ENCODE data around the gene OPCML. TPM values are rescaled to one million over a fixed set of nuclear protein-coding genes. Genes with fewer than 3 reads are reported as not detected.

OPCML gene
- total and polyA plus RNA-seq, 4 donors, result under 0.01 to 0.01 TPM; not detected in 2

DNA sequence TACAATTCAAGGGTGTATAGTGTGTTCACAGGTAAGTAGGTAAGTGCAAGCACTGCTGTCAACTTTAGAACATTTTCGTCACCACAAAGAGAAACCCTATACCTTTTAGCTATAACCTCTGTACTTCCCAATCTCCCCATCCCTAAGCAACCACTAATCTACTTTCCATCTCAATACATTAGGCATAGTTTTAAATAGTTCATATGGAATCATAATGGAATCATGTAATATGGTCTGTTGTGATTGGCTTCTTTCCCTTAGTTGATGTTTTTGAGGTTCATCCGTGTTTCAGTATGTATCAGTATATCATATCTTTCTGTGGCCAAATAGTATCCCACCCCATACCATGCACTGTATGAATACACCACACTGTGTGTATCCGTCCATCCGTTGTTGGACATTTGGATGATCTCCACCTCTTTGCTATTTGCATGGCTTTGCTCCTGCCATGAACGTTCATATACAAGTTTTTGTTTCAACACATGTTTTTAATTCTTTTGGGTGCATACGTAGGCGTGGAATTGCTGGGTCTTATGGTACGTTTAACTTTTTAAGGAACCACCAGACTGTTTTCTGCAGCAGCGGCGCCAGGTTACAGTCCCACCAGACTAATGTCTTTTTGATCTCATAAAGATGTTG lies 27.7 kb upstream of the OPCML start:
- Histone ChIP-seq H3K4me1 (ENCODE audit: control insufficient read depth in 4 of 4, insufficient read depth in 4 of 4, low read length in 3 of 4) (no peaks in the 10 kb centered on the region), H3K9me3 (ENCODE audit: control insufficient read depth in 4 of 4, low read length in 3 of 4) (no peaks in the 10 kb centered on the region), H3K36me3 (ENCODE audit: control insufficient read depth in 4 of 4, insufficient read depth in 3 of 4, low read depth in 1 of 4, low read length in 3 of 4) (no peaks in the 10 kb centered on the region), H3K4me3 (ENCODE audit: low read depth in 1 of 3, low read length in 3 of 3) (no peak overlapping the region), H3K27me3 (ENCODE audit: control insufficient read depth in 4 of 4, insufficient read depth in 4 of 4, low read length in 3 of 4) (no peaks in the 10 kb centered on the region), H3K9ac (ENCODE audit: low read depth in 1 of 2, low read length in 2 of 2) (no peak overlapping the region), H3K27ac (ENCODE audit: low read depth in 1 of 2, low read length in 2 of 2) (no peak overlapping the region)
- WGBS, result 87% methylated on average over 10 of the region's 10 CpGs
- TF ChIP-seq, protein P1, sequence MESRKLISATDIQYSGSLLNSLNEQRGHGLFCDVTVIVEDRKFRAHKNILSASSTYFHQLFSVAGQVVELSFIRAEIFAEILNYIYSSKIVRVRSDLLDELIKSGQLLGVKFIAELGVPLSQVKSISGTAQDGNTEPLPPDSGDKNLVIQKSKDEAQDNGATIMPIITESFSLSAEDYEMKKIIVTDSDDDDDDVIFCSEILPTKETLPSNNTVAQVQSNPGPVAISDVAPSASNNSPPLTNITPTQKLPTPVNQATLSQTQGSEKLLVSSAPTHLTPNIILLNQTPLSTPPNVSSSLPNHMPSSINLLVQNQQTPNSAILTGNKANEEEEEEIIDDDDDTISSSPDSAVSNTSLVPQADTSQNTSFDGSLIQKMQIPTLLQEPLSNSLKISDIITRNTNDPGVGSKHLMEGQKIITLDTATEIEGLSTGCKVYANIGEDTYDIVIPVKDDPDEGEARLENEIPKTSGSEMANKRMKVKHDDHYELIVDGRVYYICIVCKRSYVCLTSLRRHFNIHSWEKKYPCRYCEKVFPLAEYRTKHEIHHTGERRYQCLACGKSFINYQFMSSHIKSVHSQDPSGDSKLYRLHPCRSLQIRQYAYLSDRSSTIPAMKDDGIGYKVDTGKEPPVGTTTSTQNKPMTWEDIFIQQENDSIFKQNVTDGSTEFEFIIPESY (IDR thresholded peaks at IDR 0.05), result no peak
- TF ChIP-seq EGR1 (IDR thresholded peaks at IDR 0.05; ENCODE audit: low read depth in 2 of 2) (no peak), GABPA (IDR thresholded peaks at IDR 0.05 in 1 of 2, conservative IDR thresholded peaks at IDR 0.05 in 1 of 2) (no peak), HNF4G (IDR thresholded peaks at IDR 0.05) (no peak), HNF4A (conservative IDR thresholded peaks at IDR 0.05) (no peak), SP1 (IDR thresholded peaks at IDR 0.05) (no peak)
- TF ChIP-seq, protein P2, sequence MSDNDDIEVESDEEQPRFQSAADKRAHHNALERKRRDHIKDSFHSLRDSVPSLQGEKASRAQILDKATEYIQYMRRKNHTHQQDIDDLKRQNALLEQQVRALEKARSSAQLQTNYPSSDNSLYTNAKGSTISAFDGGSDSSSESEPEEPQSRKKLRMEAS (IDR thresholded peaks at IDR 0.05), result no peak
- TF ChIP-seq, protein P3, sequence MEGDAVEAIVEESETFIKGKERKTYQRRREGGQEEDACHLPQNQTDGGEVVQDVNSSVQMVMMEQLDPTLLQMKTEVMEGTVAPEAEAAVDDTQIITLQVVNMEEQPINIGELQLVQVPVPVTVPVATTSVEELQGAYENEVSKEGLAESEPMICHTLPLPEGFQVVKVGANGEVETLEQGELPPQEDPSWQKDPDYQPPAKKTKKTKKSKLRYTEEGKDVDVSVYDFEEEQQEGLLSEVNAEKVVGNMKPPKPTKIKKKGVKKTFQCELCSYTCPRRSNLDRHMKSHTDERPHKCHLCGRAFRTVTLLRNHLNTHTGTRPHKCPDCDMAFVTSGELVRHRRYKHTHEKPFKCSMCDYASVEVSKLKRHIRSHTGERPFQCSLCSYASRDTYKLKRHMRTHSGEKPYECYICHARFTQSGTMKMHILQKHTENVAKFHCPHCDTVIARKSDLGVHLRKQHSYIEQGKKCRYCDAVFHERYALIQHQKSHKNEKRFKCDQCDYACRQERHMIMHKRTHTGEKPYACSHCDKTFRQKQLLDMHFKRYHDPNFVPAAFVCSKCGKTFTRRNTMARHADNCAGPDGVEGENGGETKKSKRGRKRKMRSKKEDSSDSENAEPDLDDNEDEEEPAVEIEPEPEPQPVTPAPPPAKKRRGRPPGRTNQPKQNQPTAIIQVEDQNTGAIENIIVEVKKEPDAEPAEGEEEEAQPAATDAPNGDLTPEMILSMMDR (IDR thresholded peaks at IDR 0.05; ENCODE audit: low read depth, low read length, missing input control), result no peak
- TF ChIP-seq, protein P4, sequence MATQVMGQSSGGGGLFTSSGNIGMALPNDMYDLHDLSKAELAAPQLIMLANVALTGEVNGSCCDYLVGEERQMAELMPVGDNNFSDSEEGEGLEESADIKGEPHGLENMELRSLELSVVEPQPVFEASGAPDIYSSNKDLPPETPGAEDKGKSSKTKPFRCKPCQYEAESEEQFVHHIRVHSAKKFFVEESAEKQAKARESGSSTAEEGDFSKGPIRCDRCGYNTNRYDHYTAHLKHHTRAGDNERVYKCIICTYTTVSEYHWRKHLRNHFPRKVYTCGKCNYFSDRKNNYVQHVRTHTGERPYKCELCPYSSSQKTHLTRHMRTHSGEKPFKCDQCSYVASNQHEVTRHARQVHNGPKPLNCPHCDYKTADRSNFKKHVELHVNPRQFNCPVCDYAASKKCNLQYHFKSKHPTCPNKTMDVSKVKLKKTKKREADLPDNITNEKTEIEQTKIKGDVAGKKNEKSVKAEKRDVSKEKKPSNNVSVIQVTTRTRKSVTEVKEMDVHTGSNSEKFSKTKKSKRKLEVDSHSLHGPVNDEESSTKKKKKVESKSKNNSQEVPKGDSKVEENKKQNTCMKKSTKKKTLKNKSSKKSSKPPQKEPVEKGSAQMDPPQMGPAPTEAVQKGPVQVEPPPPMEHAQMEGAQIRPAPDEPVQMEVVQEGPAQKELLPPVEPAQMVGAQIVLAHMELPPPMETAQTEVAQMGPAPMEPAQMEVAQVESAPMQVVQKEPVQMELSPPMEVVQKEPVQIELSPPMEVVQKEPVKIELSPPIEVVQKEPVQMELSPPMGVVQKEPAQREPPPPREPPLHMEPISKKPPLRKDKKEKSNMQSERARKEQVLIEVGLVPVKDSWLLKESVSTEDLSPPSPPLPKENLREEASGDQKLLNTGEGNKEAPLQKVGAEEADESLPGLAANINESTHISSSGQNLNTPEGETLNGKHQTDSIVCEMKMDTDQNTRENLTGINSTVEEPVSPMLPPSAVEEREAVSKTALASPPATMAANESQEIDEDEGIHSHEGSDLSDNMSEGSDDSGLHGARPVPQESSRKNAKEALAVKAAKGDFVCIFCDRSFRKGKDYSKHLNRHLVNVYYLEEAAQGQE (IDR thresholded peaks at IDR 0.05), result no peak
- no peak for DNase-seq (ENCODE audit: low spot score)

DNA sequence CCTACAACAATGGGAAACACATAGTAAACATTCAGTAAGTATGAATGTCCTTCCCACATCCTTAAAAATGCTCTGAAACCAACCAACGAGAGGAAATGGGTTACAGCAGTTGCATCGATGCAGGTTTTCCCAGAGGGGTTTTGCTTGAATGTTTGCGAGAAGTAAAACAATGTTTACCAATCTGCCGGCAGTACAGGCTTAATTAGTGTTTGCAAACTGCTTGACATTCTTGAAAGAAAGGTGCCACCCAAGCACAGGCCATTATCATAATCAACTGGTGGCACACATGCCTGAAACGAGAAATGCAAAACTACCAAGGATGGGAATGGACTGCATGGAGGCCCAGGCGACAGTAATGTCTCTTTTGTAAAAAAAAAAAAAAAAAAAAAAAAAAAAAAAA lies 27.1 kb upstream of the OPCML start:
- DNase-seq (ENCODE audit: low spot score), result no peak
- TF ChIP-seq TAF1 (conservative IDR thresholded peaks at IDR 0.05) (no peak), SP1 (IDR thresholded peaks at IDR 0.05) (no peak), NR2F2 (IDR thresholded peaks at IDR 0.05) (no peak), GABPA (IDR thresholded peaks at IDR 0.05 in 1 of 2, conservative IDR thresholded peaks at IDR 0.05 in 1 of 2) (no peak), YY1 (IDR thresholded peaks at IDR 0.05) (no peak), RXRA (IDR thresholded peaks at IDR 0.05) (no peak), RAD21 (IDR thresholded peaks at IDR 0.05) (no peak), HNF4G (IDR thresholded peaks at IDR 0.05) (no peak), HNF4A (conservative IDR thresholded peaks at IDR 0.05) (no peak)
- TF ChIP-seq, protein P1 (IDR thresholded peaks at IDR 0.05), result no peak
- TF ChIP-seq, protein P5, sequence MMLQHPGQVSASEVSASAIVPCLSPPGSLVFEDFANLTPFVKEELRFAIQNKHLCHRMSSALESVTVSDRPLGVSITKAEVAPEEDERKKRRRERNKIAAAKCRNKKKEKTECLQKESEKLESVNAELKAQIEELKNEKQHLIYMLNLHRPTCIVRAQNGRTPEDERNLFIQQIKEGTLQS (IDR thresholded peaks at IDR 0.05), result no peak
- TF ChIP-seq, protein P2 (IDR thresholded peaks at IDR 0.05), result no peak
- TF ChIP-seq, protein P3 (IDR thresholded peaks at IDR 0.05; ENCODE audit: low read depth, low read length, missing input control), result no peak
- no peaks in the 10 kb centered on the region for H3K4me1 ChIP-seq (ENCODE audit: control insufficient read depth in 4 of 4, insufficient read depth in 4 of 4, low read length in 3 of 4)
- H3K27me3 ChIP-seq (ENCODE audit: control insufficient read depth in 4 of 4, insufficient read depth in 4 of 4, low read length in 3 of 4), result no peaks in the 10 kb centered on the region
- no peak overlapping the region for H3K9ac ChIP-seq (ENCODE audit: low read depth in 1 of 2, low read length in 2 of 2)
- no peaks in the 10 kb centered on the region for H3K9me3 ChIP-seq (ENCODE audit: control insufficient read depth in 4 of 4, low read length in 3 of 4)
- WGBS, result 43% methylated on average over 6 of the region's 6 CpGs
- no peak overlapping the region for H3K4me3 ChIP-seq (ENCODE audit: low read depth in 1 of 3, low read length in 3 of 3)
- H3K36me3 ChIP-seq (ENCODE audit: control insufficient read depth in 4 of 4, insufficient read depth in 3 of 4, low read depth in 1 of 4, low read length in 3 of 4), result no peaks in the 10 kb centered on the region
- H3K27ac ChIP-seq (ENCODE audit: low read depth in 1 of 2, low read length in 2 of 2), result no peak overlapping the region
